GM21786 (cell line): ENCODE data around the gene CLEC17A.
"Not testable (repeated sequence)": the region's sequence is repeated elsewhere in the genome, so short reads cannot be mapped to it uniquely, and the experiment has no call there.

Experiments used
- ATAC-seq: cut with Tn5 transposase; IDR thresholded peaks from one replicate; pipeline ENCODE4 v1.9.1; 2021; ENCODE audit not compliant: unreplicated experiment

Gene CLEC17A, protein sequence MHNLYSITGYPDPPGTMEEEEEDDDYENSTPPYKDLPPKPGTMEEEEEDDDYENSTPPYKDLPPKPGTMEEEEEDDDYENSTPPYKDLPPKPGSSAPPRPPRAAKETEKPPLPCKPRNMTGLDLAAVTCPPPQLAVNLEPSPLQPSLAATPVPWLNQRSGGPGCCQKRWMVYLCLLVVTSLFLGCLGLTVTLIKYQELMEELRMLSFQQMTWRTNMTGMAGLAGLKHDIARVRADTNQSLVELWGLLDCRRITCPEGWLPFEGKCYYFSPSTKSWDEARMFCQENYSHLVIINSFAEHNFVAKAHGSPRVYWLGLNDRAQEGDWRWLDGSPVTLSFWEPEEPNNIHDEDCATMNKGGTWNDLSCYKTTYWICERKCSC

DNA sequence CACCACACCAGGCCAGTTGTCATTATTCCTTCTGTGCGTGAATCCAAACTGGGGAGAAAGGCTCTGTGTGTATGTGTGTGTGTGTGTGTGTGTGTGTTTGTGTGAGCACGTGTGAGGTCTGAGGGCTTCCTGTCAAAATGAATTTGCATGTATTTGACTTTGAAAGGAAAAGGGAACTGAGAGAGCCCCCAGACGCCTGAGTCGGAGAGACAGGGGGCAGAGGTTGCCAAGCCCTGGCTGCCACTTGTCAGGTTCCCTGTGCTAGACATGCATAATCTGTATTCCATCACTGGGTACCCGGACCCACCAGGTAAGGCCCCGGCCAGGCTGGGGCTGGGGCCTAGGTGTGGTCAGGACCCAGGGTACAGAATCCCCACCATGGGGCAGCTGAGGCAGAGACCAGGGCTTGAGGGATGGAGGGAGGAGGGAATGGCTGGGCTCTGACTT is at the start of gene CLEC17A:
CLEC17A (plus strand) TSS at position 191 of the 447 bp plus-strand sequence; CDS start at position 268, 77 bp downstream.
- no peak for ATAC-seq

DNA sequence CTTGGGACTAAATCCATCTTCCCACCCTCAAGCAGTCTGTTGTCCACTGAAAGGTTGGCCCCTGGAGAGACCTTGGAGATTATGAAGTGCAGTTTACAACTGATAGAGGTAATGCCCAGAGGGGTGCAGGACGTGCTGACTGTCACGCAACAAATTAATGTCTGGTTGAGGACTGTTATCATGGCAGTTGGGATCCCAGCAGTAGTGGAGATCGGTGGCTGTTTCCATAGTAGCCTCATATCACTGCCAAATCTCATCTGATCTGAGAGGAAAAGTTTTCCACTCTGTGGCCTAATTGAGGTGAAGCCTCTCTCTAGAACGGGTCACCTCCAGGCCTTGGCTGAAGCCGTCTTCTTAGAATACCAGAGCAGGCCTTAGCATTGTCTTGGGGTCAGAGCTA is 49.4 kb upstream of the CLEC17A start:
- no peak for ATAC-seq

DNA sequence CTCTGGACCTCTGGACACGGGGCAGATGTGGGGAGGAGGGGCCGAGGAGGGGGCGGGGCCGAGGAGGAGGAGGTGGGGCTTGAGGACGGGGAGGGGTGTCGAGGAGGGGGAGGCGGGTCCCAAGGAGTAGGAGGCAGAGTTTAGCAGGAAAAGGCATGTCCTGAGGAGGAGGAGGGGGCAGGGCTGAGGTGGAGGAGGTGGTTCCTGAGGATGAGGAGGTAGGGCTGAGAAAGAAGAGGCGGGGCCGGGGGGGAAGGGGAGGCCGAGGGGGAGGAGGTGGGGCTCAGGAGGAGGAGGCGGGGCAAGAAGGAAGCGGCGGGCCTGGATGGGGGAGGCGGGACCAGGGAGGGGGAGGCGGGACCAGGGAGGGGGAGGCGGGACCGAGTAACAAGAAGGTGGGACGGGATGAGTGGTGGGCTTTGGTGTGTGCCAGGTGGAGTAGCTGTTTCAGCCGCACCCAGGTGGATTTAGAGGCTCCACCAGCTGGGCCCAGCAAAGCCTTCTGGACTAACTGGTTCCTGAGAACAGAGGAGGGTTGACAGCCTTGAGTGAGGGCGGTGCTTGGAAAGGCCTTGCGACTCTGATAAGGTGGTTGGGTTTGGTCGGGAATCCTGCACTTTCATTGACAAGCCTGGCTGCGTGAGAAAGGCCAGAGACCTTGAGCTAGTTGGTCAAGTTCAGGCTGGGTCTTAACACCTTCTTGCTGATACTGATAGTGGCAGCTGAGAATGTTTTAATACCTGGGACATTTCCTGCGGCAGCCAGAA is 45.8 kb upstream of the CLEC17A start:
- ATAC-seq = no peak

DNA sequence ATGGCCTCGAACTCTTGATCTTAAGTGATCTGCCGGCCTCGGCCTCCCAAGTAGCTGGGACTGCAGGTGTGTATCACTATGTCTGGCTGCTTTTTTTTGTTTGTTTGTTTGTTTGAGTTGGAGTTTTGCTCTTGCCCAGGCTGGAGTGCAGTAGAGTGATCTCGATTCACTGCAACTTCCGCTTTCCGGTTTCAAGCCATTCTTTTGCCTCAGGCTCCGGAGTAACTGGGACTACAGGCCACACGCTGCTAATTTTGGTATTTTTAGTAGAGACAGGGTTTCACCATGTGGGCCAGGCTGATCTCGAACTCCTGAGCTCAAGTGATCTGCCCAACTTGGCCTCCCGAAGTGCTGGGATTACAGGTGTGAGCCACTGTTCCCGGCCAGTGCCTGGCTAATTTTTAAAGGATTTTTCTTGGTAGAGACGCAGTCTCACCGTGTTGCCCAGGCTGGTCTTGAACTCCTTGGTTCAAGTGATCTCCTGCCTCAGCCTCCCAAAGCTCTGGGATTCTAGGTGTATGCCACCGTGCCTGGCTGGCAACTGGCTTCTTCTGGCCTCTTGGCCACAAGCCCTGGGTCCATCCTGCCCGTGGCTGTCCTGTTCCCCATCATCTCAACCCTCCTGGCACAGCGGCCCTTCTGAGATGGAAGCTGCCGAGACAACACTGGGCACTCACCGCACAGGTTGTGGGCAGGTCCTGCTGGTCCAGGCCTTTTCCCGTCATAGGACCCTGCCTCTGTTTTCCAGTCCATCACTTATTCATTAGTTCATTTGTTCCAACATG is 42.0 kb upstream of the CLEC17A start:
- ATAC-seq = no peak

DNA sequence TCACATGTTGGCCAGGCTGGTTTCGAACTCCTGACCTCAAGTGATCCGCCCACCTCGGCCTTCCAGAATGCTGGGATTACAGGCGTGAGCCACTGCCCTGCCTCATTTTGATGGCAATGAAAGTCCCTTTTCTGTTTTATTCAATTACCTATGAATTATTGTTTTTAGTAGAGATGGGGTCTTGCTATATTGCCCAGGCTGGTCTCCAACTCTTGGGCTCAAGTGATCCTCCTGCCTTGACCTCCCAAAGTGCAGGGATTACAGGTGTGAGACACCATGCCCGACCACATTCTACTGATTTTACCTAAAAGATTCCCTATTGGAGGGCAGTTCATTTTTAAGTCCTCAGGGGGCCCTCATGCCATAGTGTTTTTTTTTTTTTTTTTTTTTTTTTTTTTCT is 40.9 kb upstream of the CLEC17A start:
- not testable (repeated sequence) for ATAC-seq

DNA sequence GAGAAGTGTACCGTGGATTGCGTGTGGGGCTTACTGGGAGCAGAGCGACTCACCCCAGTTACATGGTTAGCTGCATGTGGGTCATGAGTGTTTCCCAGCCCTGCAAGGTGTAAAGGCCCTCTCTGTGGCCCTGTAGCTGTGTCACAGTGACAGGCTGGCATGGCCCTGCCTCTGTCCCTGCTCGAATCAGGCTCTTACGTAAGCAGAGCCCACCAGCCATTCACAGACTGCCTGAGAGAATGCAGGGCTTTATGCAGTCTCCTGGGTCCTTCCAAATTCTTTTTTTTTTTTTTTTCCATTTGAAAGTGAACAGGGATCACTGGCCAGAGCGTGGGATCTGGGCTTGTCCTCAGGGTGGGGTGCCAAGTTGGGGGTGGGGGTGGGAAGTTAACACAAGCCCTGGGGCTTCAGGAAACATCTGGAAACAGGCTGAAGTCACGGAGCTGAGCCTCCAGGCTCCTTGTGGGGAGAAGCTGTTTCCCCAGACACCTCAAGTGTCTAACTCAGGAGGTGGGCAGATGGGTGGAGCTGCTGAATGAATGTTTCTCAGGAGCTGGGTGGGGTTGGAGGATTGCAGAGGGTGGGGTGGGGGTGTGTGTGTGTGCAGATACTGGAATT is 40.1 kb upstream of the CLEC17A start:
- no peak for ATAC-seq

DNA sequence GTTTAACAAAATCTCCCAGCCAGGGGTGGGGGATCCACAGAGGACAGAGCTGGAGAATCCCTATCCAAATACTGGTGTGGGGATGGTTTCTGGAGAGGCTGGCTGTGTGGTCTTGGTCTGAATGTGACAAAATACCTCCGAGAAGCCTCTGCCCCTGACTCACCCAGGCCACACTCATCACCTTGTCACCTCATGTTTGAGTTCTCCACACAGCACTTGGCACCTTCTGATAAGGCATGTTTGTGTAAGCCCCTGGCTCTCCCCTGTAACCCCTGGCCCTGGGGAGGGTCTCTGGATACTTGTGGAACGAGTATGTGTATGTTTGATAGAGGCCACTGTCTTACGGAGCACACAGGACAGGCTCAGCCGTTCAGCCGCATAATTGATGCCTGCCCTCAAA is 38.8 kb upstream of the CLEC17A start:
- no peak for ATAC-seq

DNA sequence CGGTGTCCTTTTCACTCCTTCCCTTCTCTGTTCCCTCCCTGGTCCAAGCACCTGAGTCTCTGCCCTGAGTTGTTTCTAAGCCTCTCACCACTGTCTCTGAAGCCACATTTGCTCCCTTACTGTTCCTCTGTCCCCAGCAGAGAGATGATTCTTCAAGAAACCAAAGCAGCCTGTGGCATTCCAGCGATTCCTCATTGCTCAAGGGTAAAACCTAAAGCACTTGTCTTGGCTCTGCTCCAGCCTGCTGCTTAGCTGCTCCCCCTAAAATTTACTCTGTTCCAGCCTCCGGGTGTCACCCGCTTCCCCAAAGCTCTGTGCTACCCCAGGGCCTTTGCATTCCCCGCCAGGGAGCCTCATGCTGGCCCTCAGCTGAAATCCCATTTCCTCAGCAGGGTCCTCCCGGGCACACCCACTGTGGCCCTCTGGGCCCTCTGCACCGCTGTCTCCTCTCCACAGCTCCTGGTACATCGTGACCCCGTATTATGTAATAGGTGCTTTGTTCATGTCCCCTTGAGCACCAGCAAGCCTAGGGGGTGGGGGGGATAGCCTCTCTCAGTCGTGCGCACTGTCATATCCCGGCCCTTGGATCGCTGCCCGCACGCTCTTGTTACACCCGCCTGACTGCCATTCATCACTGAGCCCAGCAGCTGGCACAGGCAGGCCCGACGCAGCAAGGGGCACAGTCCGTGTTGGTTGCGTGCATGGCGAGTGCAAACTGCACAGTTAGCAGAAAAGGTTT is 37.7 kb upstream of the CLEC17A start:
- ATAC-seq = no peak

DNA sequence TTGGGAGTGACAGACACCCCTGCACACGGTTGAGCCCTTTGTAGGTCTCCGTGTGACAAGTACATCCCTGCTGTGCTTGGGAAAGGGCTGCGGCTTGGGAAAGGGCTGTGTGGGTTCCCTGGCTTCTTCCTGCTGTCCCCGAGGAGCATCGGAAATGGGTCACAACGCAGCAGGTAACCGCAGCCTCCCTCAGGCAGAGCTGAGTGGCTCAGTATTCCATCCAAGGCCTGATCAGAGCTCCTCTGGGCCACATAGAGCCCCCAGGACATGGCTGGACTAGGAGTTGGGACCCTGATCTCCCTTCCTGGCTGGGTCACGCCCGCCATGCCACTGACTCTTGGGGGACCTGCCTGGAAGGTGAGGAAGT is 37.2 kb upstream of the CLEC17A start:
- no peak for ATAC-seq

DNA sequence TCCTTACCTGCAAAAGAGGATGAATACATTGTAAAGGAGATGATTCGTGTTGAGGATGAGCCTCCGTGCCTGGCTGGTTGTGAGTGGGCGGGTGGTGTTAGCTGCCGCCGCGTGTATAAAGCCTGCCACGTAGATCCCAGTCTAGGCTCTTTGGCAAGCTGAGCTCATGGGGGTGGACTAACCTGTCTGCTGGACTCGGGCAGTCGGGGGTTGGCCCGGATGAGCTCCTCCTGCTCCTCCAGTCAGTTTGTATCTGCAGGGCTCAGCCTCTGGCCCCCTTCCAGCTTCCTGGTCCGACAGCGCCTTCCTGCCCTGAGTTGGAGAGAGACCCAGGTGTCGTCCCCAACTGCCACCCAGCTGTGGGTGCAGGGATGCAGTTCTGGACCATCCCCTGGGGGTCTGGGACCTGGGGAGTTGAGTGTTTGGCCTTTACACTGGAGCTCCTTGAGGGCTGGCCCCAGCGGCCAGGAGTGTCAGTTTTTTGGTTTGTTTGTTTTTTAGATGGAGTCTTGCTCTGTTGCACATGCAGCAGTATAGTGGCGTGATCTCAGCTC is 32.6 kb upstream of the CLEC17A start:
- ATAC-seq = no peak

DNA sequence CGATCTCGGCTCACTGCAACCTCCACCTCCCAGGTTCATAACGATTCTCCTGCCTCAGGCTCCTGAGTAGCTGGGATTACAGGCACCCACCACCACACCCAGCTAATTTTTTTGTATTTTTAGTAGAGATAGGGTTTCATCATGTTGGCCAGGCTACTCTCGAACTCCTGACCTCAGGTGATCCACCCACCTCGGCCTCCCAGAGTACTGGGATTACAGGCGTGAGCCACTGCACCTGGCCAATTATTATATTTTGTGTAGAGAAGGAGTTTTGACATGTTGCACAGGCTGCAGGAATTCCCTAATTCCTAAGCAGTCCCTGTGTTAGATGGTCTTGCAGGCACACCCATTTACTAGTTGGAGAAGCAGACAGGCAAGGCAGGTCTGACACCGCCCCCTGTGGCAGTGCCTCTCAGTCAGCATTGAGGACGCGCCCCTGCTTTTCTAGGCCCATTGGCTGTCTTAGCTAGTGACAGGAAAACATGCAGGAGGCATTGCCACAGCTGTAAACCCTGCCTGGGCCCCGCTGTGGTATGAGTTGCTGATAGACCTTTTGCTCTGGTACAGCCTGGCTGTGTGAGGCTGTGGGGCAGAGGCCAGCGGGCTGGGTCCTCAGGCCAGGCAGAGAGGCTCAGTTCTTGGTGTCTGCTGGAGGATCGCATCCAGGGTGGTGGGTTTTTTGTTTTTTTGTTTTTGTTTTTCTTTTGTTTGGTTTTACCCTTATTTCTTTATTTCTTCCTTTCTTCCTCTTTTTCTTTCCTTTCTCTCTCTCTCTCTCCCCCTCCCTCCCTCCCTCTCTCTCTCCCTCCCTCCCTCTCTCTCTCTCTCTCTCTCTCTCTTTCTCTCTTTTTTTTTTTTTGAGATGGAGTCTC is 31.5 kb upstream of the CLEC17A start:
- peak; percentile 47 for ATAC-seq

DNA sequence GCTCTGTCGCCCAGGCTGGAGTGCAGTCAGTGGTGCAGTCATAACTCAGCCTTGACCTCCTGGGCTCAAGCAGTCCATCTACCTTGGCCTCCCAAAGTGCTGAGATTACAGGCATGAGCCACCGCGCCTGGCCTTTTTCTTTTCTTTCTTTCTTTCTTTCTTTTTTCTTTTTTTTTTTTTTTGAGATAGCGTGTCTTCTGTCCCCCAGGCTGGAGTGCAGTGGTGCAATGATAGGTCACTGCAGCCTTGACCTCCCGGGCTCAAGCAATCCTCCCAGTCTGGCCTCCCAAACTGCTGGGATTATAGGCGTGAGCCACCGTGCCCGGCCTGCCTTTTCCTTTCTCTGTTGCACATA is 30.9 kb upstream of the CLEC17A start:
- ATAC-seq = not testable (repeated sequence)

DNA sequence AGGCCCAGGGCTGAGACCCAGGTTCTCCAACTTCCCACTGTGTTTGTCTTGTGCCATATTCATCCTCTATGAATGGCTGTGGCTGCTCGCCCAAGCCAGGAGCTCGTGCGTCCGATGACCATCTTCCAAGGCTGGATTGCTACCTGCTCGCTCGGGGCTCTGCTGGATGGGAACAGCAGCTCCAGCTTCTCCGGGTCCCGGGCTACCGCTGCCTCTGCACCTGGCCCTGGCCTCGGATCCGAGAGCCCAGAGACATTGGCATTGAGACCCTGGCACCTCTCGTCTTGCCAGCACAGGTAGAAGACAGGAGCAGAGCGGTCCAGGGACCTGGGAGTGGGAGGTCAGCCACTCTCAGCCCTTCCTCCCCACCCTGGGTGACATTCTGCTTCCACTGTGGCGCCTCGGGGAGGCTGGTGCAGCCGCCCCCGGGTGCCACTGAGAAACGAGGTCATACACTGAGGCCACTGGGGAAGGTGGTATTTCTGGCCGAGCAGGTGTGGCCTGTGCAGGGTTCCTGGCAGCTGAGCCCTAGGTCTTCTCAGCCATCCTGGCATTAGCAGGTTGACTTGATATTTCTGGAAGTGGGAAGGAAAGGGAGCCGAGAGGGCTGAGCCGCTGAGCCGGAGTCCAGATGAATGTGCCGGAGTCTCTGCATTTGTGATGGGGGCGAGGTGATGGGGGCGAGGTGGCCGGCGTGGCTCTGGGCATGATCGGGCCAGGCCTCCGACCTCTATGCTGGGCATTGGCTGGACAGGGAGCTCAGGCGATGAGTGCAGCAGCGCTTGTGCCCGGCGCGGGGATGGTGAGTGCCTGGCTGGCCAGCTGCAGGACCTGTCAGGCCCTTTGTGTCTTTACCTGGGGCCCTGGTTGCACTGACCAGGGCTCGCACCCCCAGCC is 29.6 kb upstream of the CLEC17A start:
- ATAC-seq = no peak

DNA sequence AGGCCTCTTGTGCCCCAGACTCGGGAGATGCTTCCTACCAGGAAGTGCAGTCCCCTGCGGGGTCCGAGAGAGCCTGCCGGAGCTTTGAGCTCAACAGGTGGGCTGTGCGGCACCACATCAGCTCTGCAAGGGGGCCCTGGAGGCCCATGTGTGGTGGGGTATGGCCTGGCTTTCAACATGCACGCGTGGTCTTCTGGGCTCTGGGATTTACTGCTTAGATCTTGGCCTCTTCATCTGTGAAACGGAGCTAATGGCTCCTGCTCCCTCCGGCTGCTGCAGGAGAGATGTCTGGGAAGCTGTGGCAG is 29.0 kb upstream of the CLEC17A start:
- ATAC-seq = no peak

DNA sequence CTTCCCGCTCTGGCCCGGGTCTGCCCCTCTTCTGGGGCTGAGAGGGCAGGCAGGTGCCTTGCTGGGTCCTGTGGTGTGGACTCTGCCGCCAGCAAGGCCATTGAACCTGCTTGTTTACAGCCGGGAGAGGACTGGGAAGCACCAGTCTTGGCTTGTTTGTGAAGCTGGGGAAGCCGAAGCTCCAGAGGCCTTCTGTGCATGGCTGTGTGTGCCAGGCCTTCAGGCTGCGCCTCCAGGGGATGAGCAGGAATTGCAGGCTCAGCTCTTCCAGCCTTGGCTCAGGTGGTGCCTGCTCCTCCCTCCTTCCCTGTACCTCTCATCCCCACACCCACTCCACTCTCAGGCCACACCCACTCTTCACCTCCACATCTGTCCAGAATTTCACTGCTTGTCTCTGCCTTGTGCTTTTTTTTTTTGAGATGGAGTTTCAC is 28.5 kb upstream of the CLEC17A start:
- no peak for ATAC-seq

DNA sequence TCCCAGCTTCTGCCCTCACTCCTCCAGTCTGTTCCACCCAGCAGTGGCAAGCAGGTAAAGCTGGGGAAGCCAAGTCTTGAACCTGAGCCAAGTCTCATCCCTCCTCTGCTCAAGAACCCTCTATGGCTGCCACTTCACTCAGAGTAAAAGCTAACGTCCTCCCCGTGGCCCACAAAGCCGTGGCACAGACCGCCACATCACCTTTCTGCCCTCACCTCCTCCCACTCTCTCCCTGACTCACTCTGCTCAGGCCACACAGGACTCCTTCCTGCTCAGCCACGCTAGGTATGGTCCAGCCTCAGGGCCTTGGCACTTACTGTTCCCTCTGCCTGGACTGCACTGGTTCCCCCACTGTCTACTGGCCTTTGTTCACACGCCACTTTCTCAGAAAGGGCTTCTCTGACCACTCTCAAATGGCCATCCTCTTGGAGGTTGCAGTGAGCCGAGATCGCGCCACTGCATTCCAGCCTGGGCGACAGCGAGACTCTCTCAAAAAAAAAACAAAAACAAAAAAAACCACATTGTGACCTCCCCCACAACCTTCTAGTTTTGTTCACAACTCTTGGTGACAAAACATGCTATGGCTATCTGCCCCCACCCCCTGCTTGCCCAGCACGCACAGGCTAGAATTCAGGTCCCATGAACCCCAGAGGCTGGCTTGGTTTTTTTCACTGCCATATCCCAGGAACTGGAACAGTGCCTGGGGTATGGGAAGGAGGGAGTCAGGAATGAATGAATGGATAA is 26.8 kb upstream of the CLEC17A start:
- no peak for ATAC-seq

DNA sequence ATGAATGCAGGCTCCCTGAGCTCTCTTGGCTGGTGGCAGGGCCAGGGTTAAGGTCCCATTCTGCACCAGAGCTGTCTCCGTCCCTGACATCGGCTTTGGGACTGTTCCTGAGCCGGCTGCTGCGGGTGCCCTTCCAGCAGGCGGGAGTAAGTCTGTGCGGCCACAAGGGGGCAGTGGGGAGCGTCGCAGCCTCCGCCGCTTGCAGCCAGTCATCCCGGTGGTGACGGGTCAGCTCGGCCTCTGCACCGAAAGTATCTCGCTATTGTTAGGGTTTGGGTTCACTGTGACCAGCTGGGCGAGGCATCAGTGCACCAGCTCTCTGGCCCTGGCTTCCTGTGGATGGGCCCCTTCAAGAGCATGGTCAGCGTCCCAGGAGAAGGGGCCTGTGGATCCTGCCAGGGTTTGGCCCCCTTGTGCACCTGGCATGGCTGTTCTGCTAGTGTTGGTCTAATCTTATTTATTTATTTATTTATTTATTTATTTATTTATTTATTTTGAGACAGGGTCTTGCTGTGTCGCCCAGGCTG is 26.2 kb upstream of the CLEC17A start:
- no peak for ATAC-seq
